KMS-11 (cell line): Measurements from ENCODE around the gene ZNF783.

Experiments
- H2AFZ ChIP-seq: fragments of 200-600 bp; sonication (generic); 2 replicates; pipeline ENCODE4 v1.6.1; 2016; ENCODE audit warnings: antibody characterized with exemption, mixed run types, low read depth
- H3K27ac ChIP-seq: fragments of 200-600 bp; sonication (generic); 2 replicates; pipeline ENCODE4 v1.6.1; 2016; ENCODE audit warnings: mild to moderate bottlenecking, mixed run types
- H3K27me3 ChIP-seq: fragments of 200-600 bp; sonication (generic); 2 replicates; pipeline ENCODE4 v1.6.1; 2017; ENCODE audit warnings: mild to moderate bottlenecking, low read depth, mixed run types, moderate library complexity; ENCODE audit not compliant: insufficient read depth
- H3K36me3 ChIP-seq: fragments of 200-600 bp; sonication (generic); 2 replicates; pipeline ENCODE4 v1.6.1; 2017; ENCODE audit warnings: mild to moderate bottlenecking, mixed run types; ENCODE audit not compliant: insufficient read depth
- H3K4me1 ChIP-seq: fragments of 200-600 bp; sonication (generic); 2 replicates; pipeline ENCODE4 v1.6.1; 2016; ENCODE audit warnings: mild to moderate bottlenecking, low read depth, mixed run types; ENCODE audit not compliant: poor library complexity, severe bottlenecking
- H3K4me2 ChIP-seq: fragments of 200-600 bp; sonication (generic); 2 replicates; pipeline ENCODE4 v1.7.0; 2016; ENCODE audit warnings: mild to moderate bottlenecking, mixed run types
- H3K4me3 ChIP-seq: fragments of 200-600 bp; sonication (generic); IDR thresholded peaks from 2 replicates; pipeline ENCODE4 v1.6.1; 2017; ENCODE audit warnings: low read depth, low read length, mixed read lengths; ENCODE audit not compliant: insufficient read depth
- H3K79me2 ChIP-seq: fragments of 200-600 bp; sonication (generic); 2 replicates; pipeline ENCODE4 v1.6.1; 2016; ENCODE audit warnings: low read depth, mixed run types; ENCODE audit not compliant: insufficient read depth
- H3K9ac ChIP-seq: fragments of 200-600 bp; sonication (generic); 2 replicates; pipeline ENCODE4 v1.6.1; 2016; ENCODE audit warnings: mild to moderate bottlenecking, mixed run types
- H4K20me1 ChIP-seq: fragments of 200-600 bp; sonication (generic); 2 replicates; pipeline ENCODE4 v1.6.1; 2016; ENCODE audit warnings: mild to moderate bottlenecking, mixed run types; ENCODE audit not compliant: insufficient read depth
- TF ChIP-seq, protein P1 (sequence below): fragments of 200-600 bp; sonication (generic); conservative IDR thresholded peaks from 2 replicates; pipeline ENCODE4 v1.6.1; 2017; ENCODE audit warnings: low read depth, mild to moderate bottlenecking, antibody characterized with exemption, low read length, moderate library complexity, mixed read lengths

Gene ZNF783

DNA sequence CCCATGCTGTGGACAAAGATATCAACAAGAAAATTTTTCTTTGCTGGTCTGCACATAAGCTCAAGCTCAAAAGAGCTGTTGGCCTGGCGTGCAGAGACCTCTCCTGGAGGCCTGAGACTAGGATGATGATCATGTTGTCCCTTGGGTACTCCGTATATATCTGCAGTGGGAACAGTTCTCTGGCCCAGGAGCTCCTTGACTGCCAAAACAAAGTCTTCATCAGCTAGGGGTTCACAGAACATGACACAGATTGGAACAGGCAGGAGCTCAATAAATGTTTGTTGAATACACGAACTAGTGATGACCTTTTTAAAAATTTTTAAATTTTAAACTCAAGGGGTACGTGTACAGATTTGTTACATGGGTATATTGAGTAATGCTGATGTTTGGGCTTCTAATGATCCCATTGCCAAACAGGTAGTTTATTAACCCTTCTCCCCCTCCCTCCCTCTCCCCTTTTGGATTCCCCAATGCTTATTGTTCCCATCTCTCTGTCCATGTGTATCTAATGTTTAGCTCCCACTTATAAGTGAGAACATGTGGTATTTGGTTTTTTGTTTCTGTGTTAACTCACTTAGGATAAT is 49.1 kb downstream of the ZNF783 start:
- Histone ChIP-seq H4K20me1 (no peaks in the 10 kb centered on the region), H3K9ac (no peak overlapping the region), H3K36me3 (no peaks in the 10 kb centered on the region), H3K4me2 (no peak overlapping the region), H3K79me2 (no peaks in the 10 kb centered on the region), H2AFZ (no peak overlapping the region), H3K27me3 (no peaks in the 10 kb centered on the region), H3K4me1 (peaks cover 7% of the 10 kb centered on the region), H3K4me3 (no peak overlapping the region), H3K27ac (no peak overlapping the region)
- TF ChIP-seq, protein P1, sequence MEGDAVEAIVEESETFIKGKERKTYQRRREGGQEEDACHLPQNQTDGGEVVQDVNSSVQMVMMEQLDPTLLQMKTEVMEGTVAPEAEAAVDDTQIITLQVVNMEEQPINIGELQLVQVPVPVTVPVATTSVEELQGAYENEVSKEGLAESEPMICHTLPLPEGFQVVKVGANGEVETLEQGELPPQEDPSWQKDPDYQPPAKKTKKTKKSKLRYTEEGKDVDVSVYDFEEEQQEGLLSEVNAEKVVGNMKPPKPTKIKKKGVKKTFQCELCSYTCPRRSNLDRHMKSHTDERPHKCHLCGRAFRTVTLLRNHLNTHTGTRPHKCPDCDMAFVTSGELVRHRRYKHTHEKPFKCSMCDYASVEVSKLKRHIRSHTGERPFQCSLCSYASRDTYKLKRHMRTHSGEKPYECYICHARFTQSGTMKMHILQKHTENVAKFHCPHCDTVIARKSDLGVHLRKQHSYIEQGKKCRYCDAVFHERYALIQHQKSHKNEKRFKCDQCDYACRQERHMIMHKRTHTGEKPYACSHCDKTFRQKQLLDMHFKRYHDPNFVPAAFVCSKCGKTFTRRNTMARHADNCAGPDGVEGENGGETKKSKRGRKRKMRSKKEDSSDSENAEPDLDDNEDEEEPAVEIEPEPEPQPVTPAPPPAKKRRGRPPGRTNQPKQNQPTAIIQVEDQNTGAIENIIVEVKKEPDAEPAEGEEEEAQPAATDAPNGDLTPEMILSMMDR, result no peak

GRCh38 chr7:149313981-149314380 is 52.0 kb downstream of the ZNF783 start:
- no peaks in the 10 kb centered on the region for H3K36me3 ChIP-seq
- H4K20me1 ChIP-seq, result no peaks in the 10 kb centered on the region
- no peak overlapping the region for H3K27ac ChIP-seq
- H3K79me2 ChIP-seq, result no peaks in the 10 kb centered on the region
- H3K4me2 ChIP-seq, result no peak overlapping the region
- H3K4me1 ChIP-seq, result peaks cover 11% of the 10 kb centered on the region
- no peaks in the 10 kb centered on the region for H3K27me3 ChIP-seq
- H3K4me3 ChIP-seq, result no peak overlapping the region
- TF ChIP-seq, protein P1, result no peak
- no peak overlapping the region for H3K9ac ChIP-seq
- no peak overlapping the region for H2AFZ ChIP-seq

DNA sequence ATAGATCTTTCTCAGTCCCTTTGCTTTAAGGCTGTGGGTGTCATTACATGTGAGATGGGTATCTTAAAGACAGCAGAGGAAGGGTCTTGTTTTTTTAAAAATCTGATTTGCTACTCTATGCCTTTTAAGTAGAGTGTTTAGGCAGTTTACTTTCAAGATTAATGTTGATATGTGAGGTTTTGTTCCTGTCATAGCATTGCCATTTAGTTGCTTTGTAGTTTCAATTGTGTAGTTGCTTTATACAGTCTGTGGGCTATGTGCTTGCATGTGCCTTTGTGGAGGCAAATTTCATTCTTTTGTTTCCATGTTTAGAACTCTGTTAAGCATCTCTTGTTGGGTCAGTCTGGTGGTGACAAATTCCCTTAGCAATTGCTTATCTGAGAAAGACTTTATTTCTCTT is 54.6 kb downstream of the ZNF783 start:
- TF ChIP-seq, protein P1, result no peak
- H2AFZ ChIP-seq, result no peak overlapping the region
- H3K4me2 ChIP-seq, result no peak overlapping the region

GRCh38 chr7:149317496-149317895 is 55.5 kb downstream of the ZNF783 start:
- Histone ChIP-seq H3K4me1 (peaks cover 15% of the 10 kb centered on the region), H3K36me3 (no peaks in the 10 kb centered on the region)

More for the DNA sequence above, 54.6 kb downstream of the ZNF783 start:
- Histone ChIP-seq H3K27me3 (no peaks in the 10 kb centered on the region), H3K9ac (no peak overlapping the region), H3K36me3 (no peaks in the 10 kb centered on the region), H3K4me3 (no peak overlapping the region), H3K27ac (no peak overlapping the region), H4K20me1 (no peaks in the 10 kb centered on the region), H3K4me1 (peaks cover 11% of the 10 kb centered on the region), H3K79me2 (no peaks in the 10 kb centered on the region)

More at GRCh38 chr7:149317496-149317895, 55.5 kb downstream of the ZNF783 start:
- Histone ChIP-seq H3K9ac (no peak overlapping the region), H3K4me3 (no peak overlapping the region), H3K79me2 (no peaks in the 10 kb centered on the region), H2AFZ (no peak overlapping the region), H3K4me2 (no peak overlapping the region), H4K20me1 (no peaks in the 10 kb centered on the region), H3K27me3 (no peaks in the 10 kb centered on the region), H3K27ac (no peak overlapping the region)
- TF ChIP-seq, protein P1, result no peak
